A549 (cell line): ENCODE data around the gene PTPRG.

Experiments
- EP300 ChIP-seq, 2 experiments: fragments of >200 bp; sonication (Bioruptor Twin); formaldehyde crosslinking; IDR thresholded peaks; 2 replicates in 1 of 2; 3 replicates in 1 of 2; pipeline ENCODE4 v1.6.1; 2016 to 2017
- NFE2L2 ChIP-seq: fragments of 150-350 bp; conservative IDR thresholded peaks from 2 replicates; pipeline ENCODE4 v1.6.1; 2014; ENCODE audit warnings: low read length

DNA sequence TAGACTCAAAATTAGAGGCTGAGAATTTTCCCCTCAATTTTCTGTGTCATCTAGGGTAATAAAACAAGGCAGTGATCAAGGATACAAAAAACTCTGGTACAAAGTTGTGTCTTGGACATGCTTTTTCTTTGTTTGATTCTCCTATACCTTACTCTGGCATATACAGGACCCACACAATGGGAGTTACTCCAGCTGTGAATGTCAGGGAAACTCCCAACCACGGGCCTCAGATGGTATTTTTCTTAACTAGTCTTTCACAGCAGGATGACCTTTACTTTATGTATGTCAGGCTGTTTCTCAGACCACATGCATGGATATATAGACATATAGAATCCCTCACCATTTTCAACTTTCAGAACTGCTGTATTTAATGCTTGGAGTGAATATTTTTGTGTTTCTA lies 770.6 kb downstream of the PTPRG start:
- TF ChIP-seq EP300 (IDR thresholded peaks at IDR 0.05) = no peak
- TF ChIP-seq NFE2L2 = no peak
